ENCODE results near the gene NEGR1. TPM values are rescaled to one million over a fixed set of nuclear protein-coding genes. Genes with fewer than 3 reads are reported as not detected.

The NEGR1 gene
- total and polyA plus RNA-seq, 2 experiments from 2014 or later, result 0.57 to 0.94 TPM

DNA sequence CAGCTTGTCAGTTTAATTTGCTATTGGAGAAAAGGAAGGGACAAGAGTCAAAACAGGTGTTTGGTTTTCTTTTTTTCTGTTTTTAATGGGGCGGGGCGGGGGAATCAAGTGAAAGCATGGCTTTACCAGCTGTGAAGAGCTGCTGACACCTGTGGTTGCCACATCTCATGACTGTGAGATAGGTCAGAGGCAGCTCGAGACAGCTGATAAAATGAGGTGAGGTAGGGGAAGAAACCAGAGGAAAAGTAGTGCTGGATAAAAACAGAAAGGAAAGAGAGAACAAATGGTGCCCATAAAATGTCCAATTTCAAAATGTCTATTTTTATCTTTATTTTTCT, 272.3 kb downstream of the NEGR1 start:
- H3K36me3 Mint-ChIP-seq (ENCODE audit: low read depth), result no peaks in the 10 kb centered on the region
- Histone ChIP-seq H3K79me2 (replicated peaks; ENCODE audit: insufficient read depth) (no peaks in the 10 kb centered on the region), H3F3A (replicated peaks; ENCODE audit: low read depth) (no peaks in the 10 kb centered on the region), H4K20me1 (replicated peaks; ENCODE audit: insufficient read depth) (no peaks in the 10 kb centered on the region), H3K9me2 (ENCODE audit: insufficient read depth) (no peaks in the 10 kb centered on the region), H2AFZ (no peak overlapping the region), H3K4me1 (ENCODE audit: insufficient read depth) (peaks cover 8% of the 10 kb centered on the region), H3K27ac (ENCODE audit: low read depth) (no peak overlapping the region), H3K27me3 (ENCODE audit: insufficient read depth) (no peaks in the 10 kb centered on the region), H3K4me3 (no peak overlapping the region), H3K36me3 (ENCODE audit: insufficient read depth) (no peaks in the 10 kb centered on the region), H3K4me2 (no peak overlapping the region)
- no peaks in the 10 kb centered on the region for H3K9me3 Mint-ChIP-seq
- H3K4me1 Mint-ChIP-seq, result peaks cover 30% of the 10 kb centered on the region; the same call in 2 of the 3 replicates
- no peak for TF ChIP-seq CREB1 (CRISPR knock-in tag; IDR thresholded peaks at IDR 0.05; ENCODE audit: low read depth)
- TF ChIP-seq, protein P1, sequence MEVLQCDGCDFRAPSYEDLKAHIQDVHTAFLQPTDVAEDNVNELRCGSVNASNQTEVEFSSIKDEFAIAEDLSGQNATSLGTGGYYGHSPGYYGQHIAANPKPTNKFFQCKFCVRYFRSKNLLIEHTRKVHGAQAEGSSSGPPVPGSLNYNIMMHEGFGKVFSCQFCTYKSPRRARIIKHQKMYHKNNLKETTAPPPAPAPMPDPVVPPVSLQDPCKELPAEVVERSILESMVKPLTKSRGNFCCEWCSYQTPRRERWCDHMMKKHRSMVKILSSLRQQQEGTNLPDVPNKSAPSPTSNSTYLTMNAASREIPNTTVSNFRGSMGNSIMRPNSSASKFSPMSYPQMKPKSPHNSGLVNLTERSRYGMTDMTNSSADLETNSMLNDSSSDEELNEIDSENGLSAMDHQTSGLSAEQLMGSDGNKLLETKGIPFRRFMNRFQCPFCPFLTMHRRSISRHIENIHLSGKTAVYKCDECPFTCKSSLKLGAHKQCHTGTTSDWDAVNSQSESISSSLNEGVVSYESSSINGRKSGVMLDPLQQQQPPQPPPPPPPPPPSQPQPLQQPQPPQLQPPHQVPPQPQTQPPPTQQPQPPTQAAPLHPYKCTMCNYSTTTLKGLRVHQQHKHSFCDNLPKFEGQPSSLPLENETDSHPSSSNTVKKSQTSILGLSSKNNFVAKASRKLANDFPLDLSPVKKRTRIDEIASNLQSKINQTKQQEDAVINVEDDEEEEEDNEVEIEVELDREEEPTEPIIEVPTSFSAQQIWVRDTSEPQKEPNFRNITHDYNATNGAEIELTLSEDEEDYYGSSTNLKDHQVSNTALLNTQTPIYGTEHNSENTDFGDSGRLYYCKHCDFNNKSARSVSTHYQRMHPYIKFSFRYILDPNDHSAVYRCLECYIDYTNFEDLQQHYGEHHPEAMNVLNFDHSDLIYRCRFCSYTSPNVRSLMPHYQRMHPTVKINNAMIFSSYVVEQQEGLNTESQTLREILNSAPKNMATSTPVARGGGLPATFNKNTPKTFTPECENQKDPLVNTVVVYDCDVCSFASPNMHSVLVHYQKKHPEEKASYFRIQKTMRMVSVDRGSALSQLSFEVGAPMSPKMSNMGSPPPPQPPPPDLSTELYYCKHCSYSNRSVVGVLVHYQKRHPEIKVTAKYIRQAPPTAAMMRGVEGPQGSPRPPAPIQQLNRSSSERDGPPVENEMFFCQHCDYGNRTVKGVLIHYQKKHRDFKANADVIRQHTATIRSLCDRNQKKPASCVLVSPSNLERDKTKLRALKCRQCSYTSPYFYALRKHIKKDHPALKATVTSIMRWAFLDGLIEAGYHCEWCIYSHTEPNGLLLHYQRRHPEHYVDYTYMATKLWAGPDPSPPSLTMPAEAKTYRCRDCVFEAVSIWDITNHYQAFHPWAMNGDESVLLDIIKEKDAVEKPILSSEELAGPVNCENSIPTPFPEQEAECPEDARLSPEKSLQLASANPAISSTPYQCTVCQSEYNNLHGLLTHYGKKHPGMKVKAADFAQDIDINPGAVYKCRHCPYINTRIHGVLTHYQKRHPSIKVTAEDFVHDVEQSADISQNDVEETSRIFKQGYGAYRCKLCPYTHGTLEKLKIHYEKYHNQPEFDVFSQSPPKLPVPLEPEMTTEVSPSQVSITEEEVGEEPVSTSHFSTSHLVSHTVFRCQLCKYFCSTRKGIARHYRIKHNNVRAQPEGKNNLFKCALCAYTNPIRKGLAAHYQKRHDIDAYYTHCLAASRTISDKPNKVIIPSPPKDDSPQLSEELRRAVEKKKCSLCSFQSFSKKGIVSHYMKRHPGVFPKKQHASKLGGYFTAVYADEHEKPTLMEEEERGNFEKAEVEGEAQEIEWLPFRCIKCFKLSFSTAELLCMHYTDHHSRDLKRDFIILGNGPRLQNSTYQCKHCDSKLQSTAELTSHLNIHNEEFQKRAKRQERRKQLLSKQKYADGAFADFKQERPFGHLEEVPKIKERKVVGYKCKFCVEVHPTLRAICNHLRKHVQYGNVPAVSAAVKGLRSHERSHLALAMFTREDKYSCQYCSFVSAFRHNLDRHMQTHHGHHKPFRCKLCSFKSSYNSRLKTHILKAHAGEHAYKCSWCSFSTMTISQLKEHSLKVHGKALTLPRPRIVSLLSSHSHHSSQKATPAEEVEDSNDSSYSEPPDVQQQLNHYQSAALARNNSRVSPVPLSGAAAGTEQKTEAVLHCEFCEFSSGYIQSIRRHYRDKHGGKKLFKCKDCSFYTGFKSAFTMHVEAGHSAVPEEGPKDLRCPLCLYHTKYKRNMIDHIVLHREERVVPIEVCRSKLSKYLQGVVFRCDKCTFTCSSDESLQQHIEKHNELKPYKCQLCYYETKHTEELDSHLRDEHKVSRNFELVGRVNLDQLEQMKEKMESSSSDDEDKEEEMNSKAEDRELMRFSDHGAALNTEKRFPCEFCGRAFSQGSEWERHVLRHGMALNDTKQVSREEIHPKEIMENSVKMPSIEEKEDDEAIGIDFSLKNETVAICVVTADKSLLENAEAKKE (CRISPR knock-in tag; IDR thresholded peaks at IDR 0.05), result no peak
- TF ChIP-seq, protein P2, sequence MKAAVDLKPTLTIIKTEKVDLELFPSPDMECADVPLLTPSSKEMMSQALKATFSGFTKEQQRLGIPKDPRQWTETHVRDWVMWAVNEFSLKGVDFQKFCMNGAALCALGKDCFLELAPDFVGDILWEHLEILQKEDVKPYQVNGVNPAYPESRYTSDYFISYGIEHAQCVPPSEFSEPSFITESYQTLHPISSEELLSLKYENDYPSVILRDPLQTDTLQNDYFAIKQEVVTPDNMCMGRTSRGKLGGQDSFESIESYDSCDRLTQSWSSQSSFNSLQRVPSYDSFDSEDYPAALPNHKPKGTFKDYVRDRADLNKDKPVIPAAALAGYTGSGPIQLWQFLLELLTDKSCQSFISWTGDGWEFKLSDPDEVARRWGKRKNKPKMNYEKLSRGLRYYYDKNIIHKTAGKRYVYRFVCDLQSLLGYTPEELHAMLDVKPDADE (IDR thresholded peaks at IDR 0.05), result no peak
- TF ChIP-seq, protein P3, sequence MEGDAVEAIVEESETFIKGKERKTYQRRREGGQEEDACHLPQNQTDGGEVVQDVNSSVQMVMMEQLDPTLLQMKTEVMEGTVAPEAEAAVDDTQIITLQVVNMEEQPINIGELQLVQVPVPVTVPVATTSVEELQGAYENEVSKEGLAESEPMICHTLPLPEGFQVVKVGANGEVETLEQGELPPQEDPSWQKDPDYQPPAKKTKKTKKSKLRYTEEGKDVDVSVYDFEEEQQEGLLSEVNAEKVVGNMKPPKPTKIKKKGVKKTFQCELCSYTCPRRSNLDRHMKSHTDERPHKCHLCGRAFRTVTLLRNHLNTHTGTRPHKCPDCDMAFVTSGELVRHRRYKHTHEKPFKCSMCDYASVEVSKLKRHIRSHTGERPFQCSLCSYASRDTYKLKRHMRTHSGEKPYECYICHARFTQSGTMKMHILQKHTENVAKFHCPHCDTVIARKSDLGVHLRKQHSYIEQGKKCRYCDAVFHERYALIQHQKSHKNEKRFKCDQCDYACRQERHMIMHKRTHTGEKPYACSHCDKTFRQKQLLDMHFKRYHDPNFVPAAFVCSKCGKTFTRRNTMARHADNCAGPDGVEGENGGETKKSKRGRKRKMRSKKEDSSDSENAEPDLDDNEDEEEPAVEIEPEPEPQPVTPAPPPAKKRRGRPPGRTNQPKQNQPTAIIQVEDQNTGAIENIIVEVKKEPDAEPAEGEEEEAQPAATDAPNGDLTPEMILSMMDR (conservative IDR thresholded peaks at IDR 0.05; ENCODE audit: low read depth in 2 of 2), result no peak
- TF ChIP-seq NANOG (IDR thresholded peaks at IDR 0.05; ENCODE audit: borderline replicate concordance), result no peak
- TF ChIP-seq ZNF114 (CRISPR knock-in tag; IDR thresholded peaks at IDR 0.05), result no peak
- TF ChIP-seq ZNF331 (CRISPR knock-in tag; IDR thresholded peaks at IDR 0.05; ENCODE audit: low read depth), result no peak
- no peak for TF ChIP-seq POLR2AphosphoS5 (IDR thresholded peaks at IDR 0.05; ENCODE audit: low read depth)
- TF ChIP-seq, protein P4, sequence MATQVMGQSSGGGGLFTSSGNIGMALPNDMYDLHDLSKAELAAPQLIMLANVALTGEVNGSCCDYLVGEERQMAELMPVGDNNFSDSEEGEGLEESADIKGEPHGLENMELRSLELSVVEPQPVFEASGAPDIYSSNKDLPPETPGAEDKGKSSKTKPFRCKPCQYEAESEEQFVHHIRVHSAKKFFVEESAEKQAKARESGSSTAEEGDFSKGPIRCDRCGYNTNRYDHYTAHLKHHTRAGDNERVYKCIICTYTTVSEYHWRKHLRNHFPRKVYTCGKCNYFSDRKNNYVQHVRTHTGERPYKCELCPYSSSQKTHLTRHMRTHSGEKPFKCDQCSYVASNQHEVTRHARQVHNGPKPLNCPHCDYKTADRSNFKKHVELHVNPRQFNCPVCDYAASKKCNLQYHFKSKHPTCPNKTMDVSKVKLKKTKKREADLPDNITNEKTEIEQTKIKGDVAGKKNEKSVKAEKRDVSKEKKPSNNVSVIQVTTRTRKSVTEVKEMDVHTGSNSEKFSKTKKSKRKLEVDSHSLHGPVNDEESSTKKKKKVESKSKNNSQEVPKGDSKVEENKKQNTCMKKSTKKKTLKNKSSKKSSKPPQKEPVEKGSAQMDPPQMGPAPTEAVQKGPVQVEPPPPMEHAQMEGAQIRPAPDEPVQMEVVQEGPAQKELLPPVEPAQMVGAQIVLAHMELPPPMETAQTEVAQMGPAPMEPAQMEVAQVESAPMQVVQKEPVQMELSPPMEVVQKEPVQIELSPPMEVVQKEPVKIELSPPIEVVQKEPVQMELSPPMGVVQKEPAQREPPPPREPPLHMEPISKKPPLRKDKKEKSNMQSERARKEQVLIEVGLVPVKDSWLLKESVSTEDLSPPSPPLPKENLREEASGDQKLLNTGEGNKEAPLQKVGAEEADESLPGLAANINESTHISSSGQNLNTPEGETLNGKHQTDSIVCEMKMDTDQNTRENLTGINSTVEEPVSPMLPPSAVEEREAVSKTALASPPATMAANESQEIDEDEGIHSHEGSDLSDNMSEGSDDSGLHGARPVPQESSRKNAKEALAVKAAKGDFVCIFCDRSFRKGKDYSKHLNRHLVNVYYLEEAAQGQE (IDR thresholded peaks at IDR 0.05; ENCODE audit: unreplicated experiment), result no peak
- TF ChIP-seq EZH2 (IDR thresholded peaks at IDR 0.05; ENCODE audit: low read depth, unreplicated experiment), result no peak
- TF ChIP-seq JUNB (IDR thresholded peaks at IDR 0.05; ENCODE audit: unreplicated experiment), result no peak
- no peak for TF ChIP-seq EZH2phosphoT487 (IDR thresholded peaks at IDR 0.05; ENCODE audit: unreplicated experiment)
- no peak for TF ChIP-seq STAT1 (IDR thresholded peaks at IDR 0.05; ENCODE audit: unreplicated experiment)
- H3K27me3 Mint-ChIP-seq (ENCODE audit: insufficient read depth, low read depth, poor library complexity), result peaks cover 2% of the 10 kb centered on the region
- DNase-seq (ENCODE audit: low spot score) (peak; percentile 9), ATAC-seq (peak; percentile 57; the same call in 2 of the 3 replicates)
- H3K27ac Mint-ChIP-seq, result no peak overlapping the region
- no peak overlapping the region for H3K4me3 Mint-ChIP-seq

All from GM23338 (cell line).